AG04450 (cell line): ENCODE measurements around the gene IRAK1. TPM values are rescaled to one million over a fixed set of nuclear protein-coding genes. Genes with fewer than 3 reads are reported as not detected.

Experiments used
- CTCF ChIA-PET: fragments of 300-600, 350-600 bp; formaldehyde crosslinking; extraction: SDS; loops from one replicate; lab custom pipeline; 2022; ENCODE audit warnings: antibody characterized with exemption, inconsistent platforms; lab: Charles Lee
- POLR2A ChIA-PET: fragments of 350-600 bp; formaldehyde crosslinking; extraction: SDS; loops from one replicate; lab custom pipeline; 2021; ENCODE audit warnings: antibody characterized with exemption, inconsistent platforms; lab: Yijun Ruan, JAX
- DNase-seq: peaks from one replicate; pipeline ENCODE4 v3.0.0-alpha.2; 2011; ENCODE audit warnings: low read depth, low spot score
- H3K27ac ChIP-seq: one replicate; pipeline ENCODE4 v1.5.1; 2012; ENCODE audit warnings: low read depth, low read length, control low read depth
- H3K27me3 ChIP-seq: one replicate; pipeline ENCODE4 v1.6.0; 2012; ENCODE audit warnings: low read length; ENCODE audit not compliant: control insufficient read depth, insufficient read depth
- H3K4me3 ChIP-seq: 2 replicates; pipeline ENCODE4 v1.5.1; 2011; ENCODE audit warnings: mild to moderate bottlenecking, low read depth, low read length, control low read depth
- H3K9me3 ChIP-seq: 2 replicates; pipeline ENCODE4 v1.5.1; 2012; ENCODE audit warnings: low read length; ENCODE audit not compliant: control insufficient read depth, insufficient read depth
- CTCF ChIP-seq: IDR thresholded peaks from 2 replicates; pipeline ENCODE4 v1.5.1; 2011; ENCODE audit warnings: low read depth, low read length, control low read depth, inconsistent platforms
- polyA plus RNA-seq: library from polyadenylated mRNA; depleted of rRNA; stranded (reverse); fragments of >200 nt; gene quantifications from 2 replicates; pipeline ENCODE4 v1.2.3, GENCODE V29; 2011

The IRAK1 gene
- polyA plus RNA-seq, 1 experiment: 31.6 TPM

GRCh38 chrX:154056770-154057241 lies 37.1 kb upstream of the IRAK1 start:
- CTCF ChIA-PET: no interaction called here
- H3K4me3 ChIP-seq: no peak overlapping the region
- no peaks in the 10 kb centered on the region for H3K9me3 ChIP-seq
- POLR2A ChIA-PET: interaction anchor here (0.6 kb wide), 1 partner anchor 40 kb away, joined by 6 read pairs; no protein-coding TSS in a partner anchor
- no peaks in the 10 kb centered on the region for H3K27me3 ChIP-seq
- no peak for DNase-seq
- TF ChIP-seq CTCF: no peak
- H3K27ac ChIP-seq: no peak overlapping the region

GRCh38 chrX:154051201-154051810 lies 31.6 kb upstream of the IRAK1 start:
- no peaks in the 10 kb centered on the region for H3K9me3 ChIP-seq
- peak; percentile 27 for DNase-seq
- H3K27me3 ChIP-seq: no peaks in the 10 kb centered on the region
- peak; percentile 70 for TF ChIP-seq CTCF
- H3K4me3 ChIP-seq: no peak overlapping the region
- POLR2A ChIA-PET: no interaction called here
- CTCF ChIA-PET: interaction anchor here (0.6 to 2.0 kb wide), 6 partner anchors 9 to 43 kb away, joined by 3 to 8 read pairs (median 4); no protein-coding TSS in a partner anchor
- H3K27ac ChIP-seq: no peak overlapping the region

- TF ChIP-seq CTCF: no peak
- no peak overlapping the region for H3K4me3 ChIP-seq
- H3K27me3 ChIP-seq: no peaks in the 10 kb centered on the region
- CTCF ChIA-PET: interaction anchor here (0.5 to 1.9 kb wide), 2 partner anchors 37 to 56 kb away, joined by 3 to 6 read pairs; no protein-coding TSS in a partner anchor
- no peaks in the 10 kb centered on the region for H3K9me3 ChIP-seq
- no peak for DNase-seq
- no peak overlapping the region for H3K27ac ChIP-seq
- POLR2A ChIA-PET: no interaction called here
Measured at GRCh38 chrX:154050113-154050495, 30.4 kb upstream of the IRAK1 start.

- Histone ChIP-seq H3K27me3 (no peaks in the 10 kb centered on the region), H3K4me3 (no peak overlapping the region), H3K9me3 (no peaks in the 10 kb centered on the region), H3K27ac (no peak overlapping the region)
- CTCF ChIA-PET: interaction anchor here (0.5 to 0.7 kb wide), 2 partner anchors 9 to 57 kb away, joined by 3 read pairs; no protein-coding TSS in a partner anchor
- DNase-seq: no peak
- TF ChIP-seq CTCF: no peak
- POLR2A ChIA-PET: no interaction called here
Measured at GRCh38 chrX:154049209-154050112, 29.8 kb upstream of the IRAK1 start.
